HG03039 (cell line): Measurements from ENCODE around the gene MDN1.
"Not testable (repeated sequence)": the region's sequence is repeated elsewhere in the genome, so short reads cannot be mapped to it uniquely, and the experiment has no call there.

Experiments used
- ATAC-seq: cut with Tn5 transposase; IDR thresholded peaks from one replicate; pipeline ENCODE4 v1.9.1; 2021; ENCODE audit warnings: mild to moderate bottlenecking, moderate library complexity; ENCODE audit not compliant: unreplicated experiment

MDN1 gene, protein sequence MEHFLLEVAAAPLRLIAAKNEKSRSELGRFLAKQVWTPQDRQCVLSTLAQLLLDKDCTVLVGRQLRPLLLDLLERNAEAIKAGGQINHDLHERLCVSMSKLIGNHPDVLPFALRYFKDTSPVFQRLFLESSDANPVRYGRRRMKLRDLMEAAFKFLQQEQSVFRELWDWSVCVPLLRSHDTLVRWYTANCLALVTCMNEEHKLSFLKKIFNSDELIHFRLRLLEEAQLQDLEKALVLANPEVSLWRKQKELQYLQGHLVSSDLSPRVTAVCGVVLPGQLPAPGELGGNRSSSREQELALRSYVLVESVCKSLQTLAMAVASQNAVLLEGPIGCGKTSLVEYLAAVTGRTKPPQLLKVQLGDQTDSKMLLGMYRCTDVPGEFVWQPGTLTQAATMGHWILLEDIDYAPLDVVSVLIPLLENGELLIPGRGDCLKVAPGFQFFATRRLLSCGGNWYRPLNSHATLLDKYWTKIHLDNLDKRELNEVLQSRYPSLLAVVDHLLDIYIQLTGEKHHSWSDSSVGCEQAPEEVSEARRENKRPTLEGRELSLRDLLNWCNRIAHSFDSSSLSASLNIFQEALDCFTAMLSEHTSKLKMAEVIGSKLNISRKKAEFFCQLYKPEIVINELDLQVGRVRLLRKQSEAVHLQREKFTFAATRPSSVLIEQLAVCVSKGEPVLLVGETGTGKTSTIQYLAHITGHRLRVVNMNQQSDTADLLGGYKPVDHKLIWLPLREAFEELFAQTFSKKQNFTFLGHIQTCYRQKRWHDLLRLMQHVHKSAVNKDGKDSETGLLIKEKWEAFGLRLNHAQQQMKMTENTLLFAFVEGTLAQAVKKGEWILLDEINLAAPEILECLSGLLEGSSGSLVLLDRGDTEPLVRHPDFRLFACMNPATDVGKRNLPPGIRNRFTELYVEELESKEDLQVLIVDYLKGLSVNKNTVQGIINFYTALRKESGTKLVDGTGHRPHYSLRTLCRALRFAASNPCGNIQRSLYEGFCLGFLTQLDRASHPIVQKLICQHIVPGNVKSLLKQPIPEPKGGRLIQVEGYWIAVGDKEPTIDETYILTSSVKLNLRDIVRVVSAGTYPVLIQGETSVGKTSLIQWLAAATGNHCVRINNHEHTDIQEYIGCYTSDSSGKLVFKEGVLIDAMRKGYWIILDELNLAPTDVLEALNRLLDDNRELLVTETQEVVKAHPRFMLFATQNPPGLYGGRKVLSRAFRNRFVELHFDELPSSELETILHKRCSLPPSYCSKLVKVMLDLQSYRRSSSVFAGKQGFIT (N-terminal part only)

DNA sequence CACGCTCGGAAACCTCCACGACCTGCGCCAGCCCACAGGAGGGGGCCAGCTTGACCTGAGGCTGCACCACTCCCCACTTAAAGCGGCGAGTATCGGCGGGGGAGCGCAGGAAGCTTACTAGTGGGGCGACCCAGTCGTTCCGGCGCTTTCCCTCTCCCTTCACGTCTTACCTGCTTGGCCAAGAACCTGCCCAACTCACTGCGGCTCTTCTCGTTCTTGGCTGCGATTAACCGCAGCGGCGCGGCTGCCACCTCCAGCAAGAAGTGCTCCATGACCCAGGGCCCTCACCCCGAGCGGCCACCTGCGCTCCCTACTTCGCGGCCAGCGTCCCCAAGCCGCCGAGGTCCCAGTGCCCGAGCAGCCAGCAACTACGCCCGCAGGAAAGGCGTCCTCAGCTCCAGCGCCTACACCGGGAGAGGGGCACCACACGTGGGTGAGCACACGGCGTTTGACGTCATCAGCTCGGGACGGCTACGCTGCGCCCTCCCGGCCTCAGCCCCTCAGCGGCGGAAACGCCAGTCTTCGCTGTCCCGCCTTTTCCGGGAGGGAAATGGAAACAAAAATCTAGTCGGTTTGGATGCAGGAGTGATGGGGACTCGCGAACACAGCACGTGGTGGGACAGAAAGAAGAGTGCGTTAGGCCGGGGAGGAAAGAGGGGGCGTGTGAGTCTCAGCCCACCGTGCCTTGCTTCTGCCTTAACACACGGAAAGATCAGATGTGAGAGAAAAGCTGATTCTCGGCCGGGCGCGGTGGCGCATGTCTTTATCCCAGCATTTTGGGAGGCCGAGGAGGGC is at the start of gene MDN1:
Gene MDN1, minus strand, starts transcription at position 459 of the 795 bp plus-strand sequence. Its CDS starts 187 bp downstream, at position 272.
- peak; percentile 95 for ATAC-seq

GRCh38 chr6:89866024-89866678 is 46.6 kb upstream of the MDN1 start:
- no peak for ATAC-seq

DNA sequence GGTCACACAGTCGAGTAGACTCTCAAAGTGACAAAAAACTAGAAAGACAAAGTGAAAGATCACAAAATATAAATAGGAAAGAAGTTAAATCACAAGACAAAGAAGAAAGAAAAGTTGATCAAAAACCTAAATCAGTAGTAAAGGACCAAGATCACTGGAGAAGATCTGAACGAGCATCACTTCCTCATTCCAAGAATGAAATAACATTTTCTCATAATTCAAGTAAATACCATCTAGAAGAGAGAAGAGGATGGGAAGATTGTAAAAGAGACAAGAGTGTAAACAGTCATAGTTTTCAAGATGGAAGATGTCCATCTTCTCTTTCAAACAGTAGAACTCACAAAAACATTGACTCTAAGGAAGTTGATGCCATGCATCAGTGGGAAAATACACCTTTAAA is 43.1 kb upstream of the MDN1 start:
- ATAC-seq: no peak

- ATAC-seq: peak; percentile 53
These were observed 42.7 kb upstream of the MDN1 start for GRCh38 chr6:89862273-89862672.

DNA sequence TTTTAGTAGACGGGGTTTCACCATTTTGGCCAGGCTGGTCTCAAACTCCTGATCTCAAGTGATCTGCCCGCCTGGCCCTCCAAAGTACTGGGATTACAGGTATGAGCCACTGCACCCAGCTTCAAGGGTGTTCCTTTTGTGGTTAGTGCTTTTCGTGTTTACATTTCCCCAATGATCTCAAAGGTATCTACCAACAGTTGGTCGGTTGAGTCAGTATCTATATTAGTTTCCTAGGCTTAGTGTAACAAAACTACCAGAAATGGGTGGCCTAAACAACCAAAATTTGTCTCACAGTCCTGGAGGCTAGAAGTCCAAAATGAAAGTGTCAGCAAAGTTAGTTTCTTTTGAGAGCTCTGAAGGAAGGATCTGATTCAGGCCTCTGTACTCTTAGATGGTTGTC is 40.1 kb upstream of the MDN1 start:
- peak; percentile 59 for ATAC-seq

- ATAC-seq: no peak
These were observed 38.4 kb upstream of the MDN1 start for GRCh38 chr6:89858041-89858440.

GRCh38 chr6:89853068-89853467 is 33.5 kb upstream of the MDN1 start:
- no peak for ATAC-seq

- ATAC-seq: not testable (repeated sequence)
These were observed 27.9 kb upstream of the MDN1 start for GRCh38 chr6:89847513-89847912.

GRCh38 chr6:89843070-89843469 is 23.5 kb upstream of the MDN1 start:
- no peak for ATAC-seq

GRCh38 chr6:89842228-89842627 is 22.6 kb upstream of the MDN1 start:
- no peak for ATAC-seq

DNA sequence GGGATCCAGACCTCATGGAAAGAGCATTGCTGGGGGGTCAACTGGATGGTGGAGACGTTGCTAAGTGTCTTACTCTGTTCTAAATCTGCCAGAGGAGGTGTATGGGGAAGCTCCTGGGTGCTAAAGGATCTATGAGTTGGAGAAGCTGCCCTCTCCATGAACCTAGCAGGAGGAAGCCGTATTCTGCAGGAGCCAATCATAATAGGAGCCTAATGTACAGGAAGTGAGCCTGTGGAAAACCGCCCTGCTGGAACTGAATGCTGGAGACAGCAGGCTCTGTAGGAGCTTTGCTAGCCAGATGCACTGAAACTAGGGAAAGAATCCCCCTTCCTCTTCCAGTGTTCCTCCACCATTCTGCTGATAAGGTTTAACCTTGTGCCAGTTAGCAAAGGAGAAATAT is 20.9 kb upstream of the MDN1 start:
- no peak for ATAC-seq

GRCh38 chr6:89836639-89837222 is 17.1 kb upstream of the MDN1 start:
- no peak for ATAC-seq

- ATAC-seq: peak; percentile 96
These were observed 15.5 kb upstream of the MDN1 start for GRCh38 chr6:89834884-89835792.

- ATAC-seq: no peak
These were observed 10.7 kb upstream of the MDN1 start for GRCh38 chr6:89830170-89830809.

- peak; percentile 98 for ATAC-seq
These were observed 10.0 kb upstream of the MDN1 start, which contains the start of gene CASP8AP2 for GRCh38 chr6:89829472-89830169. TSS of gene CASP8AP2 (plus strand) at chr6:89829880.

GRCh38 chr6:89828988-89829471 is 9.4 kb upstream of the MDN1 start:
- peak; percentile 21 for ATAC-seq

- not testable (repeated sequence) for ATAC-seq
These were observed 8.9 kb upstream of the MDN1 start for GRCh38 chr6:89828475-89828987.
